Activated CD8-positive, alpha-beta memory T cell treated with anti-CD3 and anti-CD28 coated beads for 4 hours (primary cell): ENCODE data around the gene TANGO2.

ENCODE experiments used
- DNase-seq, 2 donors: peaks; one replicate each; pipeline ENCODE4 v3.0.0-alpha.2; 2020; ENCODE audit warnings: low read depth in 2 of 2

TANGO2 gene

GRCh38 chr22:20087319-20088262 lies 66.7 kb downstream of the TANGO2 start:
- no peak for DNase-seq

GRCh38 chr22:20088263-20088648 lies 67.3 kb downstream of the TANGO2 start:
- no peak for DNase-seq

DNA sequence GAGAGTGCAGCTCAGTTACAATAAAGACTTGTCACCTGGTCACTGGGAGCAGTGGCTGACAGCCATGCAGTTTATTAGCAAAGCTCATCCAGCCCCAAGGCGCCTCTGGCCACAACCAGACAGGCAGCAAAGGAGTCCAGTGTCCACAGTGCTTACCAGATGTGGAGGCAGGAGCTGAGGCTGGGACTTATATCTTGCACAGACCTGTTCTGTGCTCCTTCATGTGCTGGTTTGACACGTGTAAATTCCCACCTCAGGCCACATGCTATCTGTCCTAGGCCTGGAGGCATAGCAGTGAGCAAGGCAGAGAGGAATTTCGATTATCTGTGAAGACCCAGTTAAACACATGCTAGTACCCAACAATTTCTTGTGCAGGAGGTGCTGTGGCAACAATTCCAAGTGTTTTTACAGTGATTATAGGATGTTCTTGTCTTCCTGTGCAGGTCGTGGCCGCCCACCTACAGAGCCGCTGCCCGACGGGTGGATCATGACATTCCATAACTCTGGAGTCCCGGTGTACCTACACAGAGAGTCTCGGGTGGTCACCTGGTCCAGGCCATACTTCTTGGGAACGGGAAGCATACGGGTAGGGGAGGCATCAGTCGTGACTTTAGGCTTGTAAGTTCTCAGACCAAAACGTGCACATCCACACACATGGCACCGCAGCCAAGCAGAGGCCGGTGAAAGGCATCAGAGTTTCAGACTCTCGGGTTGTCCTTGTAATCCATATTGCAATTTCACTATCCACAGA lies 68.5 kb downstream of the TANGO2 start:
- DNase-seq: no peak

DNA sequence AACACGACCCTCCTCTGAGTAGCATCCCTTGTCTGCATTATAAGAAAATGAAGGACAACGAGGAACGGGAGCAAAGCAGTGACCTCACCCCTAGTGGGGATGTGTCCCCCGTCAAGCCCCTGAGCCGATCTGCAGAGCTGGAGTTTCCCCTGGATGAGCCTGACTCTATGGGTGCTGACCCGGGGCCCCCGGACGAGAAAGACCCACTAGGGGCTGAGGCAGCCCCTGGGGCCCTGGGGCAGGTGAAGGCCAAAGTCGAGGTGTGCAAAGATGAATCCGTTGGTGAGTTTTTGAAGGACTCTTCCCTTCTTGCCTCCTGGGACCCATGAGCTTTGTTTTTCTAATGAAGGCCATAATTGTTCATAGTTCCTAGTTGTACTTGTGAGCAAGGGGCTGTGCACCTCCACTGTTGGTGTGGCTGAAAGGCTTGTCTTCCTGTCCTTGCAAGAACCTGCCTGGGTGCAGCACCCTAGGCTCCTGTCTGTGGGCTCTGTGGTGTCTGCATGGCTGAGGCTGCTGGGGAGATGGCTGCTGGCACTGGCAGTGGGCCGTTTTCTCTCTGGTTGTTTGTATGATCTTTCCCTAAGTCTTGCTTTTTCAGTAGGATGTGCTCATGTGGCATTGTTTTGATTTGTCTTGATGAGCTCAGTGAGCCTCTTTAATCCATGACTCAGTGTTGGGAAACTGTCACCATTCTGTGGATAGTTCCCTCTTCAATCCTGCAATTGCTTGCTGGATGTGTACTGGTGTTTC lies 69.2 kb downstream of the TANGO2 start:
- DNase-seq: no peak

DNA sequence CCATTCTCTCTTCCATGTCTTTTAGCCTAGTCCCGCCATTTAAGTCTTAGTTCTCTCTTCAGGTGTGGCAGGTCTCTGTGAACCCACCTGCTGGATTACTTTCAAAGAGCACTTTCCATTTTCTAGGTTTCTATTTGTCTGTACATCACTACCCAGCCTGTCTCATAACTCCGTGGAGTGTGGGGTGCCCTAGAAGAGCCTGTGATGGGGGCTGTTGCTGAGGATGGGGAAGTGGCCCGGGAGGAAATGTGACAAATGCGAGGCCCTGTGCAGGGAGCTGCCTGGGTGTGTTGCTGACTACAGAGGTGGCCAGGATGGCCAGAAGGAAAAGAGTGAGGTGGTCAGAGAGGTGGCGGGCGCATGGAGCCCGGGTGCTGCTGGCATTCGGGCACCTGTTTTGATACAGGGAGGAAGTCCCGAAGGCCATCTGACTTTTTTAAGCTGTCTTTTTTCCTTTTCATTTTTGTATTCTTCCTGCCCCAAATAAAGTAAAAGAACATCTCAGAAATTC lies 69.9 kb downstream of the TANGO2 start:
- DNase-seq: no peak

DNA sequence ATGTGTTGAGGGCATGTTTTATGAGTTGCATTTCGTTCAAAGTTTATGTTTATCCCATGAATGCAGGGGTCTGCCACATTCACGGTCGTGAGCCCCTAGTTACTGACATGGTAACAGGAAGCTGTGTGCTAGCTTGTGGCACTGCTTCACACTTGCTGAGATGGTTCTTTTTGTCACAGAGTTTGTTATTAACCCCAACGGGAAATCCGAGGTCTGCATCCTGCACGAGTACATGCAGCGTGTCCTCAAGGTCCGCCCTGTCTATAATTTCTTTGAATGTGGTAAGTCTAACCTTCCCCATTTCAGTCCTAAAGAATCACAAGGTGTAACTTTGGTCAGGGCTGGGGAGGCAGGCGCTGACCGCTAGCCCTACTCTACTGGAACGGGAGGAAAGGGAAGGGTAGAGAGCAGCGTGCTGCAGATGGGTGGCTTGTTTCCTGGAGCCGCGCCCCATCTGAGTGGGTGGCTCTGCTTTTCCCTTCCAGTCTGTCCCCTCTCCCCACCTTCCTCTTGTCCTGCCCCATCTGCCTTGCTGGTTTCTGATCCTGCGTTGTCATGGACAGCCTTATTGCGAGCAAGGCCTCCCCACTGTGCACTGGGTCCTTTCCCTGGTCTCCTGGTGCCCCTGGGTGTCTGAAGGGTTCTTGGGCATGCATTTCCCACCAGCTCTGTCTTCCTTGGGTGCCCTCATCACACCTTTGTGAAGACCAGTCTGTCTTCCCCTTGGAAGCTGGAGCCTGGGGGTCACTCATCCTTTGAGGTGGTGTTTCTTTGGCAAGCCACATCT lies 71.0 kb downstream of the TANGO2 start:
- DNase-seq: no peak

DNA sequence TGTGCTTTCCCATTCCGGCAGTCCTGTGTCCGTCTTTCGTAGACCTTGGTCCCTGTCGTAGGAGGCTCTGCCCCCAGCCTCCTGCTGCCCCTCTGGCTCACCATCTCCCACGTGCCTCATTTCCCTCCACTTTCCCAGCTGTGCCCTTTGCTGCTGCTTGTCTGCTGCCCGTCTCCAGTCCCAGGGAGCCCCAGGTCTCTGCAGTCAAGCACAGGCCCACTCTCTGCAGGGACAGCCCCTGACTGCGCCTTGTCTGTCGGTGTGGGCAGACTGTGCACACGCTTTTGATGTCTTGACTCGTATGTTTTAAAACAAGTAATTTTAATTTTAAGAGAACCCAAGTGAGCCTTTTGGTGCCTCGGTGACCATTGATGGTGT lies 71.6 kb downstream of the TANGO2 start:
- no peak for DNase-seq

DNA sequence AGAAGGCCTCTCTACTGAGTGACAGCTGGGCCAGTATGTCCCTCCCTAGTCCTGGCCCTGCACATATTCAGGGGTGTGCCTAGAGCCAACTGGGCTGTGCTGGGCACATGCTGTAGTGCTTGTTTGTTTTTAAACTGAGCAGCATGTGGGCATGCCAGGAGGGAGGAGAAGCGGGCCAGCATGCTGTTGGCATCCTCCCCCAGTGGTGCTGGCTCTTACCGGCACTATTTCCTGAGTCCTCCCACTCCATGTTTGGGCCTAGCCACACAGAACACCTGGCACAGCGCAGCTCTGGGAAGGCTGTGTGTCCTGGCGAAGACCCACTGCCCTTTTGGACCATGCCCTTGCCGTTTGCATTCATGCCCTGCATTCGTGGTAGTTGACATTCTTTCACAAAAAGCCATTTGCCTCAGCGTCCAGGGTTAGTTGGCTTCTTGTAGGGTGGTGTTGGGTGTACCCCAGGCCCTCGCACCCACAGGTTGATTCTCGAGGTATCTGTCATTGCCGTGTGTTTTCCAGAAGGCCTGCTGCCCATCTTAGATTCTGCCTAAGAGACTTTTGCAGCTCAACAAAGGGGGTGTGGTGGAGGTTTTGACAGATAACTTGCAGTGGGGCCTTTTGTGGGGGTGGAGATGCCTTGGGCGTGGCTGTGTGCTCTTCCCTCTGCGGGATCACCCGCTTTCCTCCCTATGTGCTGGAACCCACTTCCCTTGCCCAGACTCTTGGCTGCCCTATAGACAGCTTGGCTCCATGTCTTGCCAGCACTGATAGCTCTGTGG lies 72.7 kb downstream of the TANGO2 start:
- DNase-seq: no peak

- no peak for DNase-seq
Measured at GRCh38 chr22:20094197-20094807, 73.4 kb downstream of the TANGO2 start.

DNA sequence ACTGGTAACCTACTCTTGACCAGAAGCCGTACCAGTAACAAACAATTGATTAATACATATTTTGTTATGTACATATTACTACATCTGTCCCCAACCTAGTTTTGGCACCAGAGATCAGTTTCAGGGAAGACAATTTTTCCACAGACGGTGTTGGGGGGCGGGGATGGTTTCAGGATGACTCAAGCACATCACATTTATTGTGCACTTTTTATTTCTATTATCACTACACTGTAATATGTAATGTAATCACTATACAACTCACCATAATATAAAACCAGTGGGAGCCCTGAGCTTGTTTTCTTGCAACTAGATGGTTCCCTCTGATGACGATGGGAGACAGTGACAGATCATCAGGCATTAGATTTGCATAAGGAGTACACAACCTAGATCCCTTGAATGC lies 74.6 kb downstream of the TANGO2 start:
- no peak for DNase-seq

DNA sequence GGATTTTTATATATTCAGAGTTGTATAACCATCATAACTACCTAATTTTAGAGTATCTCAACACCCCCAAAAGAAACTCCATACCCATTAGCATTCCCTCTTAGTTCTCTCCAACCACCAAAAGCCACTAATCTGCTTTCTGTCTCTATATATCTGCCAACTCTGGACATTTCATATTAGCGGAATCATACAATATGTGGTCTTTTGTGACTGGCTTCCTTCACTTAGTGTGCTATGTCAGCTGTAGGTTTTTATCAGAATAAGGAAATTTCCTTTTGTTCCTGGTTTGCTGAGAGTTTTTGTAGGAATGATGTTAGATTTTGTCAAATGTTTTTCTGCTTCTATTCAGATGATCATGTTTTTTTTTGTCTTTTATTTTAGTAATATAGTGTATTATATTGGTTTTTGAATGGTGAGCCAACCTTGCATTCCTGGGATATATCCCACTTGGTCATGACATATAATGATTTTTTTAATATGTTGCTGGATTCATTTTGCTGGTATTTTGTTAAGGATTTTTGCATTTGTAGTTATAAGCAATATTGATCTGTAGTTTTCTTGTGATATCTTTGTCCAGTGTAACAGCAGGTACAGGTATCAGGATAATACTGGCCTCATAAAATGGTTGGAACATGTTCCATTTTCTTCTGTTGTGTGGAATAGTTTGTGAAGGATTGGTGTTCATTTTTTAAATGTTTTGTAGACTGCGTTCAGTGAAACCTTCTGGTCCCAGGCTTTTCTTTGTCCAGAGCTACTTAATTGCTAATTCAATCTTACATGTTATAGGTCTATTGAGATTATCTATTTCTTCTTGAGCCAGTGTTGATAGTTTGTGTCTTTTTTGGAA lies 75.9 kb downstream of the TANGO2 start:
- no peak for DNase-seq

- no peak for DNase-seq
Measured at GRCh38 chr22:20099099-20099711, 78.3 kb downstream of the TANGO2 start.

GRCh38 chr22:20101638-20102037 lies 80.7 kb downstream of the TANGO2 start:
- no peak for DNase-seq

DNA sequence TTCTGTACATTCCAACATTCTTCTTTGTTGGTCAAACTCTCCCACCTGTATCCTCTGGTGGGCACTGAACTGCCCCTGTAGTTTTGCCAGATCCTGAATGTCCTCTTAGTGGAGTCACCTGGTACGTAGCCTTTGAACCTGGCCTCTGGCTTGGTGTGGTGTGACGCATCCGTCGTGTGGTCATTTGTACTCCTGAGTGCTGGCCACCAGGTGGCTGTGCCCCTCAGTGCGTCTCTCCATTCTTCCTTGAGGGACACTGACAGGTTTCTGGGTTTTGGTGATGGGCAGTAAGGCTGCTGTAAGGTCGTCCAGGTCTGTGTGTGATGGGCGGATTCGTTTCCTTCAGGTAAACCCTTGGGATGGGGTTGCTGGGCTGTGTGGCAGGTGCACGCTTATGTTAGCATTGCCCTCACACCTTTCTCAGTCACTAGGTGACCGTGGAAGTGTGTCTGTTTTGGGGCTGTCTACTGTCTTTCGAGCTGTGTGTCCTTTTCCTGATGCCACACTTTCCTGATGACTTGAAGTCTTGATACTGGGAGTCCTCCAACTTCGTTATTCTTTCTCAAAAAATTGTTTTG lies 81.4 kb downstream of the TANGO2 start:
- DNase-seq: no peak

DNA sequence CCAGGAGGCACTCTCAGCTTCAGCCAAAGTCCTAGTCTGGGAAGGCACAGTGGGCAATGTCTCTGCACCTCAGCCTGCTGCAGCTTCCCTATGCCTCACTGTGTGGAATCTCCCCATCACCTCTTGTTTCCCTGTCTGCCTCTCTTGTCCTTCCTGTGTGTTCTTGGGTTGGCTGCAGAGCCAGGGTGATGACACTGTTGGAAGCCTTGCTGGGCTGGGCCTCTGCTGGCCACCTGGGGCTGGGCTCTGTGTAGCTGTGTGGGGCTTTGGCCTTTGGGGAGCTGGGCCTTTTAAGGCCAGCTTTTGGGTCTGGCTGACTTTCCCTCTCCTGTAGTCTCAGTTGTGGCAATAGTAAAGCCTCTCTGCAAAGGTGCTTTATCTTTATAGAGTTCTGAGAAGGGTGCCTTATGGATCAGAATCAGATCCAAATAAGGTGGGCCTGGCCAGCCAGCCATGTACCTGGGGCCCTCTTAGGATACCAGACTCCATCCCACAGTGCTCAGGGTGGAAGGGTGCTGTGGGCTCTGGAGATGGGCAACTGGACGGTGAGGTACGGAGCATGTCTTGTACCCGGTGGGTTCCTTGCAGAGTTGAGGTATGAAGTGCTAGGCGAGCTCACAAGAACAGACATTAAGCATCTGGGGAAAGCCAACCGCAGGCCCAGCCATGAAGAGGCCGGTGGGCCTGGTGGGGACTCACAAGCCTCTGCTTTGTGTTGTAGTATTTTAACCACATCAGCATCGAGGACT lies 84.7 kb downstream of the TANGO2 start:
- DNase-seq: no peak

GRCh38 chr22:20106205-20106848 lies 85.4 kb downstream of the TANGO2 start:
- DNase-seq: no peak

DNA sequence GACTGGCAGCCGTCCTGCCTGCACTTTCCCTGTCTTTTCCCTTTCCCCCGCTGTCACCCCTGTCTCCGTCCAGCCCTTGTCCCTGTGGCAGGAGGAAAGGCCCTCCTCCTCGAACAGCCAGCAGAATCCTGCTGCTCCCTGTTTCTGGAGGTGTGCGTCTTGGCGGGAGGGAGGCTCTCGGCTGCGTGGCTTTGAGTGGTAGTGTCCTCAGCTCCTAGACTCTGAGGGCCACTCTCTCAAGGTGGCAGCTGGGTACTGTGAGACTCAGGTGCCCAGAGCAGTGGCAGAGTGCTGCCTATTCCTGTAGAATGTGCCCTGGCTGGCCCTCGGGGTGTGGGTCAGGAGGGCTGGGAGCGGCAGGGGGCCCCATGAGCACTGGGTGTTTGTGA lies 85.9 kb downstream of the TANGO2 start:
- no peak for DNase-seq
